GM18526 (cell line): Measurements from ENCODE around the gene SLC41A1.
A peak's percentile ranks its signal among the peaks of the same experiment; 100 is the strongest.

Experiments
- POLR2A ChIP-seq: IDR thresholded peaks from 3 replicates; pipeline ENCODE4 v1.6.1; 2011; ENCODE audit not compliant: insufficient read length; ENCODE audit errors: extremely low read depth

The SLC41A1 gene

DNA sequence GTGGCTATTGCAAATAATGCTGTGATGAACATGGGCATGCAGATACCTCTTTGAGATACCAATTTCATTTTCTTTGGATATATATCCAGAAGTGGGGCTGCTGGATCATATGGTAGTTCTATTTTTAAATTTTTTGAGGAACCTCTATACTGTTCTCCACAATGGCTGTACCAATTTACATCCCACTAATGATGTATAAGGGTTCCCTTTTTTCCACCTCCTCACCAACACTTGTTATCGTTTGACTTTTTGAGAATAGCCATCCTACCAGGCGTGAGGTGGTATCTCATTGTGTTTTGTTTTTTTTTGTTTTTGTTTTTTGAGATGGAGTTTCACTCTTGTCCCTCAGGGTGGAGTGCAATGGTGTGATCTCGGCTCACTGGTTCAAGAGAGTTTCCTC, 56.4 kb downstream of the SLC41A1 start:
- no peak for TF ChIP-seq POLR2A

DNA sequence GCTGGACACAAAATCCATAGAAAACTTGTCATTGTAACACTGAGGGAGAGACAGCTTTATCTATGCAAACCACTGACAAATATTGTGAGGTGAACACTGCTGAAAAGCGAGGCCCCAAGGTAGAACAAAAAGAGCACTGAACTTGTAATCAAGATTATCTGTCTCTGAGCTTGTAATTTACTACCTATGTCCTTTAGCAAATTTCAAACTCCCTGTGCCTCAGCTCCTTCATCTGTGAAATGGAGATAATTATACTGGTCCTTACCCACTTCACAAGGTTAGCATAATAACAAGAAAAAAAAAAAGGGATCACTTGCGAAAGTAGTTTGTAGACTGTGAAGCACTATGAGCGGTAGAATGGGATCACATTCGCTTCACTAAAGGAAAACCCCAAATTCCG, 58.1 kb downstream of the SLC41A1 start:
- no peak for TF ChIP-seq POLR2A

DNA sequence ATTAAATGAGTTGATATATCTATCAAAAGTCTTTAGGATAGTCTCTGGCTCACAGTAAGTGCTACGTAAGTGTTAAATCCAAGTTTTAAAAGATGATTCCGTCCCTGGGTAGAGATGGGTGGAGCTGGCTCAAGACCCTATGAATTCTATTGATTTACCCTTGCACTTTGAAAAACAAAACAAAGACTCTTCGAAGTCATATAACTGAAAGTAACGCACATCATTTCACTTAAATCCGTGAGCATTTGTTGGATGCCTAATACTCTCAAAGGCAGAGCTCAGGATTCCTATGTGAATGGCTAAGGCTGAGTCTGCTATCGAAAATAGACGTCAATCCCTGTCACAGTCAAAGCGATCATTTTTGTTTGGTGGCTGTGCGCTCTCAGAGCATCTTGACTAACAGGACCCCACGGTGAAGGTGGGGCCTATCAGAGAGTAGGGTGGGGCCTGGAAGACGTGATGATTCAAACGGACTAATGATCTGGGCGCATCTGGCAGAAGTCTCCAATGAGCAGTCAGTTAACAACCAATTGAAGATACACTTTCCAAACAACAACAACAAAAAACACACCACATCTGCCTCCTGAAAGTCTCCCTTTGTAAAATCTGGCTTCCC, 61.9 kb downstream of the SLC41A1 start:
- TF ChIP-seq POLR2A: no peak

DNA sequence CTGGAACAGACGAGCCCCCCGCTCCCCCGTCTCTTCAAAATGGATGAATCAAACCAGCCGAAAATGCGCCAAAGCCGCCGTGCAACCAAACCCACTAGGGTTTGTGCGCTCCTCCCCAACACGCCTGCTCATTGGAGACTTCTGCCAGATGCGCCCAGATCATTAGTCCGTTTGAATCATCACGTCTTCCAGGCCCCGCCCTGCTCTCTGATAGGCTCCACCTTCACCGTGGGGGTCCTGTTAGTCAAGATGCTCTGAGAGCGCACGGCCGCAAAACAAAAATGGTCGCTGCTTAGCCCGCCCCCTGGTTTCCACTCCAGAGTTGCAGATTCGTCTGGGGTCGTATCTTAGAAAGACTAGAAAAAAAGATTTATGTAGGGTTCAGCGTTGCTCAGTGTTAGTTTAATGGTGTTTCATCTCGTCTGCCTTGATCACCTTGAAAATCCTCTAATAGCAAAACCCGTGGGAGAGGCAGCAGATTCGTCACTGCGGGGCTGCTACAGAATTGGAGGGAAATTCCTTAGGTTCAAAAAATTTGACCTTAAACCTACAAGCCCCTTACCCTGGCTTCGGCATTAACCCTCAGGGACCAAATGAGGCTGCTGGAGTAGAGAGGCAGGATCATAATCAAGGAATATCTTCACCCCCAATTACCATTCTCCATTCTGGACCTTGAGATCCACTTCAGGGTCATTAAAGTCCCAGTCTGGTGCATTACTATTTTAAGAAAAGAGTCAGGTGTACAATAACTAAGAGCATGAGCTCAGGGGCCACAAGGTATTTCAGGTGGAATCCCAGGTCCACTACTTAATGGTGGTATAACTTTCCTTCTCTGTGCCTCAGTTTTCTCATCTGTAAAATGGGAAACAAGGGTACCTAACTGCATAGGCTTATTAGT, 62.6 kb downstream of the SLC41A1 start, which contains the start of gene NUCKS1:
Gene NUCKS1 (minus strand): TSS at position 45 of the 898 bp plus-strand sequence. CDS start 209 bp downstream, outside the sequence.
- TF ChIP-seq POLR2A: peak; percentile 14

DNA sequence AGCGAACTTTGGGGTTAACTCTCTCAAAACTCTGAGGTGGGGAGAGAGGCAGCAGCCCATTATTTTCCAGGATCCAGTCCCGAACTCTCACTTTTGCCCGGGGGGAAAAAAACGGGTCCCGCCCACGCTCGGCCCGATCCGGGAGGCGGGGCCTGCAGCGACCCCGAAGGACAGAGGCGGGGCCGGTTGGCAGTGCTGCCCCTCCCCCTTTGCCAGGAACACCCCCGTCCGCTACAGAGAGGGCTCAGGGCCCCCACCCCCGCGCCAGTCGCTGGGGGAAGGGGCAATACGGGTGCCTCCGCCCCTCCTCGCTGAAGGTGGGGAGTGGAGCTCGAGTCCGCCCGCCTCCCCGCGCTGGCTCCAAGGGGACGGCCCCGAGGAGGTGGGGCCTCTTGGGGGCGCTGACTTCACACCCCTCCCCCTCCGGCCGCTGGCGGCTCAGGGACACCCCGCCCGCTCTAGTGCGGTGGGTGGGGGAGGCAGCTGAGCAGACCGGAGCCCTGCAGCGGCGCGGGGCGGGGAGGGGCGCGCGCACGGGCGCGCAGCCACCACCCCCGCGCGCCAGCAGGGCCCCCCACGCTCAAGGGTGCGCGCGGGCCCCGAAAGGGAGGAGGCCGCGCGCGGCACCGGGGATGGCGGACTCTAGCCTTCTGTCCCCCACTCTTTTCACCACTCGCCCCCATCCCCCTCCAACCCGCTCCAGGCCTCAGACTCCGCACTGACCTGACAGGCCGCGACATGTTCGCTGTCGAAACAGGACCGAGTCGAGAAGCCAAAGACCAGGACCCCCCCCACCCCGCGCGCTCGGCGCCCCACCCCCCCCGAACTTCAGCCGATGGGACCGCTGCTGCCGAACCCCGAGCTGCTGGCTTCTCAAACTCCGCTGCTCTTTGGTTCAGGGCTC, 63.5 kb downstream of the SLC41A1 start:
- peak; percentile 49 for TF ChIP-seq POLR2A

DNA sequence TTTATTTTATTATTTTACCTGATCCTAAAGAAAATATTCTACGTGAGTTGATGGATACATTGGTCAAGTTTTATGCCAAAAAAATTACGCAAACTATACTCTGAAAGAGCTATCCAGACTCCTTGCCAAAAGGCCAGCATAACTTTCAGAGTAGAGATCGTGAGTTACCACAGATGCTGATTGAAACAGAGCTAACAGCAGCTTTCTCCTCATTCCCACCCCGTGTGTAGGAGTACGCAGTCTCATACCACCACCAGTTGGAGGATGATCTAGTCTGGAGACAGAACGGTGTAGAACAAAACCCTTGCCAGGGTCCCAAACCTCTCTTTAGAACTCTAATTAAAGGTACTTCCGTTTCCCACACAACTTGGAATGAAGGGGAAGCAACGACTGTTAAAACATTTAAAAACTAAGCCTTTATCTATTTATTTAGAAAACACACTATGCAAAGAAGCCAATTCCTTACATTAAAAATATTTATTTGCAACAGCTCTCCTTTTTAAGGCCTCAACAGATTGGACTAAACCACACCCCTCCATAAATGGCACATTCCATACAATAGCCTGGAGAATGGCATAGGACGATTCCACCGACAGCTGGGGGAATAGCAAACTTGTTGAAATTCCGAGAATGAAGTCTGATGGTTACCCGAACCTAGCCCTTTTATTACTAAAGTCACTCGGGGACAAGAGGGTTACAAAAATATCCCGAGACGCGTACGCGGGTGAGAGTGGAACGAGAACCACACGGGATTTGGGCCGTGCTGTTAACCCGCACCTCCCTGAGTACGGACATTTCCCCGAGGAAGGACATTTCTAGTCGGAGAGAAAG, 64.4 kb downstream of the SLC41A1 start:
- no peak for TF ChIP-seq POLR2A

DNA sequence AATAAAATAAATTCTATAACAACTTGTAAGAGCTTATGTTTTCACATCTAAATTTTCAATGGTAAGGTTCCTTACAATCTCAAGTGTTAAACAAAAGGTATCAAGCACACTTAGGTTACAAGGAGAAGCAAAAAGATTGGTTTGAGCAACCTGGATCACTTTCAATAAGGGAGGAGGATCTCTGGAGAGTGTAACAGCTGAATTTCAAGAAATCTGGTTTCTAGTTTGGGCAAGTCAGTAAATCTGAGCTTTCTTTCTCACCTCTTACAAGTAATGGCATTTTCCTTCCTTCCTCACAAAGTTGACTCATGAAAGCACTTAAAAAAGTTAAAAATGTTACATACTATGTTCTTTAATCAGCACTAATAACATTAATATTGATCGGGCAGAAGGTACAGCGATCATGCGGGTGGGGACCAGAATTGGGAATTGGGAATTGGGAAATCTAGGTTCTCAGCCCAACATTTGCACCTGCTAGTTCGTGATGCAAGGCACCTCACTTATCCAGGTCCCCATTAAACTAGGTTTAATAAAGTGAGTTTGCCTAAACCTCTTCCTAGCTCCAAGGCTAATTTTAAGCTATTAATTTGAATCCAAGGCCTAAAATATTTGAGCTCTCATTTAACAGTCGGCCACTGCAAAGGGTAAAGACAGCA, 66.1 kb downstream of the SLC41A1 start:
- no peak for TF ChIP-seq POLR2A

DNA sequence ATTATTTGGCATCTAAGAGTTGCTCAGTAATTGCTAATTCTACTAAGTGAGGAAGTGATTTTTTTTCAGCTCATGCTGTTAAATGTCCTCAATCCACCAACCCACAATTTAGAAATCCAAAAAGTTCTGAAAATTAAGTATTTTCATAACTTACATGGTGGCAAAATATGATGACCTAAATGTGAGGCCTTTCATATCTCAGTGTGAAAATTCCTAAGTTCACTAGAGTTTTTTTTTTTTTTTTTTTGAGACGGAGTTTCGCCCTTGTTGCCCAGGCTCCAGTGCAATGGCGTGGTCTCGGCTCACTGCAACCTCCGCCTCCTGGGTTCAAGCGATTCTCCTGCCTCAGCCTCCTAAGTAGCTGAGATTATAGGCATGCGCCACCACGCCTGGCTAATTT, 68.6 kb downstream of the SLC41A1 start:
- no peak for TF ChIP-seq POLR2A

DNA sequence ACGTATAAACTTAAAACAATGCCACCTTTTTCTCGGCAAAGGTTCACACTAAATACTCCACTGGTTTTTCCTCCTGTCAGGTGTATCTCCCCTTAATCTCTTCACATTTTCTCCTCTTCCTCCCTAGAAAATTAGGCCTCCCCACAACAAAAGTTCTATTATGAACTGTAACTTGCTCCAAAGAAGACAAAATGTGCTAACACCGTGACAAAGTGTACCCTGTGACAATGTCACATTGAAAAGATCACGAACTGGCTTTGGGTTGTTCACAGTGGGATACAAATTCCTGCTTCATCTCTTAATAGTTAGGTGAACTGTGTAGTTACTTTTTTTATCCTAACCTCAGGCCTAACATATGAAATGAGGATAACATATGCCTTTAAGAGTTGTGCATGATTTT, 69.0 kb downstream of the SLC41A1 start:
- TF ChIP-seq POLR2A: no peak

DNA sequence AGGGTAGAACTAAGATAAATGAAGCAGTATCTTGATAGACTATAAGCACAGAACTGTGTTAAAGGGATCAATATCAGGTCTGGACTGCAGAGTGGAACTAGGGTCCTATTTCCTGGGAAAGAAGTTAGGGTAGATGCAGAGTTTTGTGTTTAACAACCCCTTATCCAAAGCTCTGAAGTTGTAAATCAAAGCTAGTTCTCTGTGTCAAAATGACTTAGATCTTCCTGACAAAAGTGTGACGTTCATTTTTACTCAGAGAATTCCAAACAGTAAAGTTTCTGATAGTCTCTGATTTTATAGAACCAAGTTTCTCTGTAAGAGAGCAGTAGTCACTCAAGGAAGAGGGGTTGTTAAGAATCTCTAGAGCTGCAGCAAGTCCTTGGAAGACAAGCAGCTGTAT, 71.3 kb downstream of the SLC41A1 start:
- TF ChIP-seq POLR2A: no peak

DNA sequence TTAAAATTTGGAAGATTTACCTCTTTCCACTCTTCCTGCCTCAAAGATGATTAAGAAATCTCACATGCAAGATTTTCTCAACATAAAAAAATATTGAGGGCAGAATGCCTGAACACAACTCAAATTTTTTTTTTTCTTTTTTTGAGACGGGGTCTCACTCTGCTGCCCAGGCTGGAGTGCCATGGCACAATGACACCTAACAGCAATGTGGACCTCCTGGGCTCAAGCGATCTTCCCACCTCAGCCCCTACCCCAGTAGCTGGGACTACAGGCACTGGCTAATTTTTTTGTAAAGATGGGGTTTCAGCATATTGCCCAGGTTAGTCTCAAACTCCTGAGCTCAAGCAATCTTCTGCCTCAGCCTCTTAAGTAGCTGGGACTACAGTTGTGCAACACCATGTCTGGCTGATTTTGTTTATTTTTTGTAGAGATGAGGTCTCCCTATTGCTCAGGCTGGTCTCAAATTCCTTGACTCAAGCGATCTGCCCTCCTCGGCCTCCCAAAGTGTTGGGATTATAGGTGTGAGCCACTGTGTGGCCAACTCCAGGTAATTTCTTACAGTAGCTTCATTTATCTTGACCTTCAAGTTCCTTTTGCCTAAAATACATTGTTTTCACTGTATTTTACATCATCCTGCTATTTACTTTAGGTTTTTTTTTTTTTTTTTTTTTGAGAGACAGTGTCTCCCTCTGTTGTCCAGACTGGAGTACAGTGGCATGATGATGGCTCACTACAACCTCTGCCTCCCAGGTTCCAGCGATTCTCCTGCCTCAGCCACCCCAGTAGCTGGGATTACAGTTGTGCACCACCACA, 73.4 kb downstream of the SLC41A1 start:
- no peak for TF ChIP-seq POLR2A
